WTC11 (cell line): ENCODE results near the gene BBS12.

Experiments used
- ARID4B ChIP-seq: sonication (generic); formaldehyde crosslinking; IDR thresholded peaks from 2 replicates; pipeline ENCODE4 v1.8.0; 2023; ENCODE audit warnings: missing genetic modification reagents, mild to moderate bottlenecking, borderline replicate concordance
- ATF3 ChIP-seq: sonication (generic); formaldehyde crosslinking; conservative IDR thresholded peaks from 2 replicates; pipeline ENCODE4 v1.8.1; 2022; ENCODE audit warnings: mild to moderate bottlenecking, missing genetic modification reagents
- CTCF ChIP-seq: fragments of 200-600 bp; IDR thresholded peaks from 2 replicates; pipeline ENCODE4 v1.8.0; 2022; ENCODE audit warnings: antibody characterized with exemption
- ESRRA ChIP-seq: sonication (generic); formaldehyde crosslinking; IDR thresholded peaks from 2 replicates; pipeline ENCODE4 v1.8.1; 2022; ENCODE audit warnings: mild to moderate bottlenecking, missing genetic modification reagents, borderline replicate concordance
- FOXJ3 ChIP-seq: sonication (generic); formaldehyde crosslinking; IDR thresholded peaks from 2 replicates; pipeline ENCODE4 v1.9.0; 2021; ENCODE audit warnings: missing genetic modification reagents, mild to moderate bottlenecking, borderline replicate concordance
- MAX ChIP-seq: sonication (generic); formaldehyde crosslinking; IDR thresholded peaks from 2 replicates; pipeline ENCODE4 v1.8.0; 2022; ENCODE audit warnings: mild to moderate bottlenecking, missing genetic modification reagents
- MYBL2 ChIP-seq: sonication (generic); formaldehyde crosslinking; IDR thresholded peaks from 2 replicates; pipeline ENCODE4 v1.8.1; 2023; ENCODE audit warnings: mild to moderate bottlenecking, moderate library complexity, missing genetic modification reagents
- TEAD4 ChIP-seq: sonication (generic); formaldehyde crosslinking; IDR thresholded peaks from 2 replicates; pipeline ENCODE4 v1.8.0; 2022; ENCODE audit warnings: mild to moderate bottlenecking, missing genetic modification reagents
- USF1 ChIP-seq: sonication (generic); formaldehyde crosslinking; IDR thresholded peaks from 2 replicates; pipeline ENCODE4 v1.8.0; 2022; ENCODE audit warnings: mild to moderate bottlenecking, missing genetic modification reagents
- ZNF317 ChIP-seq: sonication (generic); formaldehyde crosslinking; IDR thresholded peaks from 2 replicates; pipeline ENCODE4 v1.8.1; 2023; ENCODE audit warnings: low read depth, mild to moderate bottlenecking, moderate library complexity, missing genetic modification reagents, borderline replicate concordance
- ZNF512 ChIP-seq: sonication (generic); formaldehyde crosslinking; IDR thresholded peaks from 2 replicates; pipeline ENCODE4 v1.8.1; 2022; ENCODE audit warnings: missing genetic modification reagents, borderline replicate concordance
- ZSCAN18 ChIP-seq: fragments of 250-450 bp; sonication (Bioruptor Pico); IDR thresholded peaks from 2 replicates; pipeline ENCODE4 v2.1.2; 2022; ENCODE audit warnings: mild to moderate bottlenecking, moderate library complexity

- no peak for TF ChIP-seq ZSCAN18
- no peak for TF ChIP-seq CTCF
- no peak for TF ChIP-seq MYBL2
- TF ChIP-seq ATF3, result no peak
- no peak for TF ChIP-seq FOXJ3 (CRISPR knock-in tag)
- no peak for TF ChIP-seq TEAD4
- TF ChIP-seq ZNF317 (CRISPR knock-in tag), result no peak
- TF ChIP-seq MAX (CRISPR knock-in tag), result no peak
- TF ChIP-seq ZNF512 (CRISPR knock-in tag), result no peak
- TF ChIP-seq ARID4B (CRISPR knock-in tag), result no peak
- TF ChIP-seq ESRRA (CRISPR knock-in tag), result no peak
- no peak for TF ChIP-seq USF1
Measured at GRCh38 chr4:122701965-122702364, 30.5 kb upstream of the BBS12 start.
